HepG2 (cell line): ENCODE results near the gene SLC45A1. TPM values are rescaled to one million over a fixed set of nuclear protein-coding genes. Genes with fewer than 3 reads are reported as not detected.

ENCODE experiments used
- ARID4A ChIP-seq: sonication (generic); formaldehyde crosslinking; IDR thresholded peaks from 2 replicates; pipeline ENCODE4 v1.5.0; 2020; ENCODE audit warnings: mild to moderate bottlenecking, missing genetic modification reagents, borderline replicate concordance
- CBX1 ChIP-seq: IDR thresholded peaks from one replicate; pipeline ENCODE4 v1.6.1; 2016; ENCODE audit warnings: antibody characterized with exemption, low read depth
- CSRNP1 ChIP-seq: sonication (generic); formaldehyde crosslinking; IDR thresholded peaks from 2 replicates; pipeline ENCODE4 v1.8.1; 2023; ENCODE audit warnings: mild to moderate bottlenecking, missing genetic modification reagents
- KDM5B ChIP-seq: sonication (generic); formaldehyde crosslinking; IDR thresholded peaks from 2 replicates; pipeline ENCODE4 v1.4.0; 2020; ENCODE audit warnings: missing genetic modification reagents, mild to moderate bottlenecking, borderline replicate concordance
- MAX ChIP-seq: IDR thresholded peaks from 2 replicates; pipeline ENCODE4 v1.6.1; 2012; ENCODE audit warnings: inconsistent platforms
- NFYC ChIP-seq: IDR thresholded peaks from 2 replicates; pipeline ENCODE4 v1.6.1; 2016; ENCODE audit warnings: missing genetic modification reagents, missing compliant biosample characterization
- RBFOX2 ChIP-seq: fragments of 200-400 bp; formaldehyde crosslinking; IDR thresholded peaks from 2 replicates; pipeline ENCODE4 v1.6.1; 2017; ENCODE audit warnings: low read depth, mild to moderate bottlenecking, low read length
- SATB2 ChIP-seq: sonication (generic); formaldehyde crosslinking; IDR thresholded peaks from 2 replicates; pipeline ENCODE4 v1.5.0; 2020; ENCODE audit warnings: missing genetic modification reagents
- TBL1XR1 ChIP-seq: fragments of 150-350 bp; IDR thresholded peaks from 2 replicates; pipeline ENCODE4 v1.6.1; 2014; ENCODE audit warnings: borderline replicate concordance, low read length; ENCODE audit not compliant: partially characterized antibody
- TERF1 ChIP-seq: sonication (generic); formaldehyde crosslinking; IDR thresholded peaks from 2 replicates; pipeline ENCODE4 v1.8.0; 2022; ENCODE audit warnings: mild to moderate bottlenecking, missing genetic modification reagents, moderate library complexity
- TFE3 ChIP-seq: IDR thresholded peaks from 2 replicates; pipeline ENCODE4 v1.6.1; 2016
- ZBTB20 ChIP-seq: sonication (generic); formaldehyde crosslinking; IDR thresholded peaks from 2 replicates; pipeline ENCODE4 v1.8.1; 2023; ENCODE audit warnings: missing genetic modification reagents, low read depth, mild to moderate bottlenecking, borderline replicate concordance
- ZNF432 ChIP-seq: sonication (generic); formaldehyde crosslinking; IDR thresholded peaks from 2 replicates; pipeline ENCODE4 v1.5.0; 2020; ENCODE audit warnings: missing genetic modification reagents, mild to moderate bottlenecking, borderline replicate concordance
- ZNF44 ChIP-seq: sonication (generic); formaldehyde crosslinking; IDR thresholded peaks from 2 replicates; pipeline ENCODE4 v1.5.1; 2020; ENCODE audit warnings: mild to moderate bottlenecking, missing genetic modification reagents
- ZNF512B ChIP-seq: sonication (generic); formaldehyde crosslinking; IDR thresholded peaks from 2 replicates; pipeline ENCODE4 v1.5.1; 2020; ENCODE audit warnings: missing genetic modification reagents, mild to moderate bottlenecking, borderline replicate concordance
- ZNF556 ChIP-seq: sonication (generic); formaldehyde crosslinking; IDR thresholded peaks from 2 replicates; pipeline ENCODE4 v1.4.0; 2020; ENCODE audit warnings: mild to moderate bottlenecking, missing genetic modification reagents, borderline replicate concordance
- ZSCAN25 ChIP-seq: sonication (generic); formaldehyde crosslinking; IDR thresholded peaks from 2 replicates; pipeline ENCODE4 v1.8.0; 2022; ENCODE audit warnings: mild to moderate bottlenecking, missing genetic modification reagents
- polyA plus RNA-seq, 8 experiments: library from polyadenylated mRNA; depleted of rRNA in 3 of 8; stranded (reverse) in 7 of 8; unstranded in 1 of 8; fragments of >200 nt; fragmentation: Illumina TruSeq in 4 of 8; extraction: Trizol in 4 of 8; gene quantifications; 2 replicates each; pipeline versions ENCODE4 v1.2.1 to v1.2.3, GENCODE V29; 2011 to 2016; ENCODE audit warnings: low read depth in 4 of 8, missing spikeins in 1 of 8, mixed read lengths in 1 of 8; ENCODE audit not compliant: insufficient read depth in 1 of 8
- total RNA-seq, 5 experiments: library from RNA; depleted of rRNA; stranded (reverse); fragments of >200 nt; fragmentation: Illumina TruSeq; extraction: Trizol; gene quantifications; 2 replicates each; pipeline ENCODE4 v1.2.3, GENCODE V29; 2016; ENCODE audit warnings: low read depth in 1 of 5

SLC45A1 gene
- total and polyA plus RNA-seq, 2 of the 13 experiments (the other 11 are each of a cell fraction or from before 2014, with no cell fraction given), result not detected

GRCh38 chr1:8343464-8344001, 25.6 kb downstream of the SLC45A1 start (continued):
- TF ChIP-seq ARID4A (CRISPR knock-in tag), result peak; percentile 56
- no peak for TF ChIP-seq TERF1 (CRISPR knock-in tag)
- TF ChIP-seq SATB2, result no peak
- TF ChIP-seq ZSCAN25 (CRISPR knock-in tag), result no peak
- no peak for TF ChIP-seq ZNF556
- no peak for TF ChIP-seq NFYC (CRISPR knock-in tag)
- TF ChIP-seq KDM5B (CRISPR knock-in tag), result peak; percentile 71; the same call in 1 of the 2 replicates
- 0 out of 2 replicates have a peak, but pooled peaks have one; percentile 28 for TF ChIP-seq CSRNP1 (CRISPR knock-in tag)
- TF ChIP-seq MAX, result peak; percentile 55
- TF ChIP-seq RBFOX2, result 0 out of 2 replicates have a peak, but pooled peaks have one; percentile 27
- 0 out of 2 replicates have a peak, but pooled peaks have one; percentile 12 for TF ChIP-seq TFE3 (CRISPR knock-in tag)
- no peak for TF ChIP-seq TBL1XR1
- TF ChIP-seq ZNF44 (CRISPR knock-in tag), result no peak
- TF ChIP-seq ZNF432, result no peak
- 0 out of 2 replicates have a peak, but pooled peaks have one; percentile 27 for TF ChIP-seq ZNF512B (CRISPR knock-in tag)
- 0 out of 2 replicates have a peak, but pooled peaks have one; percentile 38 for TF ChIP-seq ZBTB20 (CRISPR knock-in tag)
- TF ChIP-seq CBX1, result no peak
